Measurements from ENCODE around the gene RBM38.

RBM38 gene

DNA sequence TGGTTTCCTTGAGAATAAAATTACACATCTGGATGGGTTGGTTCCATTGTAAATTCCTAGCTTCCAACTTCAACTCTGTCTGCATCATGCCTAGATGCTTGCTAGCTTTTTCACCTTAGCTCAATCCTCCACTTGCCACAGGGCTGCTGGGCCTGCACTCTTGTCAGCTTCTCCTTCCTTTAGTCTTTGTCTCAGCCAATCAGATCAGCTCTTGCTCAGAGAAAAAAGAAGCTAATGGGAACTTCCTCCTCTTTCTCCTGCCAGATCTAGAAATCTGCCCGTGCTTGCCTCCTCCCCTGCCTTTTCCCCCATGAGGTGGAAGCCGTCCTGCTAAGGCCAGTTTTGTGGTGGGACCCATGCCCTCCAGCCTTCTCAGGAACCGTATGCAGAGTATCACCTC lies 21.6 kb upstream of the RBM38 start:
- no peak for TF ChIP-seq ZFX (IDR thresholded peaks at IDR 0.05; ENCODE audit: borderline replicate concordance)
- TF ChIP-seq, protein P1, sequence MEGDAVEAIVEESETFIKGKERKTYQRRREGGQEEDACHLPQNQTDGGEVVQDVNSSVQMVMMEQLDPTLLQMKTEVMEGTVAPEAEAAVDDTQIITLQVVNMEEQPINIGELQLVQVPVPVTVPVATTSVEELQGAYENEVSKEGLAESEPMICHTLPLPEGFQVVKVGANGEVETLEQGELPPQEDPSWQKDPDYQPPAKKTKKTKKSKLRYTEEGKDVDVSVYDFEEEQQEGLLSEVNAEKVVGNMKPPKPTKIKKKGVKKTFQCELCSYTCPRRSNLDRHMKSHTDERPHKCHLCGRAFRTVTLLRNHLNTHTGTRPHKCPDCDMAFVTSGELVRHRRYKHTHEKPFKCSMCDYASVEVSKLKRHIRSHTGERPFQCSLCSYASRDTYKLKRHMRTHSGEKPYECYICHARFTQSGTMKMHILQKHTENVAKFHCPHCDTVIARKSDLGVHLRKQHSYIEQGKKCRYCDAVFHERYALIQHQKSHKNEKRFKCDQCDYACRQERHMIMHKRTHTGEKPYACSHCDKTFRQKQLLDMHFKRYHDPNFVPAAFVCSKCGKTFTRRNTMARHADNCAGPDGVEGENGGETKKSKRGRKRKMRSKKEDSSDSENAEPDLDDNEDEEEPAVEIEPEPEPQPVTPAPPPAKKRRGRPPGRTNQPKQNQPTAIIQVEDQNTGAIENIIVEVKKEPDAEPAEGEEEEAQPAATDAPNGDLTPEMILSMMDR (IDR thresholded peaks at IDR 0.05): no peak
- H3K27ac ChIP-seq: no peak overlapping the region

- H3K27ac ChIP-seq: no peak overlapping the region
- no peak for TF ChIP-seq ZFX (IDR thresholded peaks at IDR 0.05; ENCODE audit: borderline replicate concordance)
- TF ChIP-seq, protein P1 (IDR thresholded peaks at IDR 0.05): no peak
Observed at GRCh38 chr20:57370316-57370715, 20.9 kb upstream of the RBM38 start.

- TF ChIP-seq ZFX (IDR thresholded peaks at IDR 0.05; ENCODE audit: borderline replicate concordance): no peak
- TF ChIP-seq, protein P1 (IDR thresholded peaks at IDR 0.05): no peak
- no peak overlapping the region for H3K27ac ChIP-seq
Observed at GRCh38 chr20:57371363-57371762, 19.8 kb upstream of the RBM38 start.

- no peak overlapping the region for H3K27ac ChIP-seq
- TF ChIP-seq ZFX (IDR thresholded peaks at IDR 0.05; ENCODE audit: borderline replicate concordance): no peak
- TF ChIP-seq, protein P1 (IDR thresholded peaks at IDR 0.05): no peak
Observed at GRCh38 chr20:57372157-57372556, 19.0 kb upstream of the RBM38 start.

DNA sequence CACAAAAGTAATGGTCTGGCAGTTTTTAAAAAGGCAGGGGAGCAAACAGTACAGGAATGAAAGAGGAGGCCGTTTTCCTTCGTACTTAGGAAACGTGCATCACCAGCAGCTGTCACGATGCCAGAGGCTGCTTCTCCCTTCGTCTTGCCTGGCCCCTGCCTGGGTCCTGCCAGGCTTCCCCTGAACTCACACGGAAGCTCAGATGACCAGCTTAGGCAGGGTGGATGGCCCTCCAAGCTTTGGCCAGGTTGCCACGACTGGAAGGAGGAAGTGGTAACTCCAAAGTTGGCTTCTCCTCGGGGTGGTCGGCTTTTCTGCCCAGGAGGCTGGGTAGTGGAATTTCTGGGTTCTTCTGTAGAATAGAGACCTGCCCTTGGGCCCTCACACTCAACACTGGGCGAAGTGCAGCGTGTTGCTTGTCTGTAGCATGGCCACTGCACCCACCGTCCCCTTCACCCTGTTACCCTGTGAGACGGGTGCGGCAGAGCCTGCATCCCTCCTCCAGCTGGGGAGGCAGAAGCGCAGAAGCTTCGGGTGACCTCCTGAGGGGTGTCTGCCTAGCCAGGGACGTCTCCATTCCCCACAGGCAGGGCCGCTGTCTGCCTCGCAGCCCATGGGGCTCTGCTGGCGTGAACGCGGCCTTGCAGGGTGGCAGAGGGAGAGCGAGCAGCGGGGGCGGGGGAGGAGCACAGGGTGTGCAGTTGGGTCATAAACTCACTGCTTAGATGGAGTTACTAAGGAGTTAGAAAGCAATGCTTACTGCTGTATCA lies 18.4 kb upstream of the RBM38 start:
- no peak for TF ChIP-seq ZFX (IDR thresholded peaks at IDR 0.05; ENCODE audit: borderline replicate concordance)
- H3K27ac ChIP-seq: no peak overlapping the region

GRCh38 chr20:57374343-57374930 lies 16.8 kb upstream of the RBM38 start:
- TF ChIP-seq, protein P1 (IDR thresholded peaks at IDR 0.05): no peak
- no peak for TF ChIP-seq ZFX (IDR thresholded peaks at IDR 0.05; ENCODE audit: borderline replicate concordance)
- H3K27ac ChIP-seq: no peak overlapping the region

DNA sequence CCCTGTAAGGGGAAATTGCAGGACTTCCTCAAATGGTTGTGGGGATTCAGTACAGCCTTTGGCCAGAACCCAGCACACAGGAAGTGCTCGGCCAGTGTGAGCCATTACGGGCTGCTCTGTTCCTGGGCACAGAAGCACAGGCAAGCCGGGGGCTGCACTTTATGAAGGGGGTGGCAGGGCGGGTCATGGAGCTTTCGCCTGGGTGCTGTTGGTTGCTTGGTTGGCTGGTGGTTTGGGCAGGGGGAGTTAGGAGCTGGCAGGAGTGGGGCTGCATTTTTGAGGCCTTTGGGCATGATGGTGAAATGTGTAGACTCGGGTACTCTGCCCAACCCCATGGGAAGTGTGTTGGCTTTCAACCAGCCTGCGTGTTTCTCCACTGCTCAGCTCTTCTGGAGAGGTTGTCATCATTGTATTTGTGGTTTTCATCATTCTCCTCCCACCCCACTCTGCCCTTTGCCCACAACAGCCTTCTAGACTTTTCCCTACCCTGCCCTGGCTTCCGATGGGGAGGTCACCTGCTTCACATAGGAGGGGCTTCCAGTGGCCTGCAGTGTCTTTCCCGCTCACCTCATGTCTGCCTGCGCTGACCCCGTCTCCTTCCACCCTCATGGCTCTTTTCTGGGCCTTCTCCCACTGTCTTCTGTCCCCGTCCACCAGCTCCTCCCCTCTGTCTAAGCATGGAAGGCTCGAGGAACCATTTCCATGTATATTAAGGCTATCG lies 16.1 kb upstream of the RBM38 start:
- TF ChIP-seq, protein P1 (IDR thresholded peaks at IDR 0.05): no peak
- TF ChIP-seq ZFX (IDR thresholded peaks at IDR 0.05; ENCODE audit: borderline replicate concordance): no peak
- H3K27ac ChIP-seq: no peak overlapping the region

Data from 22Rv1 (cell line).